Measurements from ENCODE around the gene LARGE1. TPM values are rescaled to one million over a fixed set of nuclear protein-coding genes. Genes with fewer than 3 reads are reported as not detected.

LARGE1 gene
- total and polyA plus RNA-seq, 2 of the 8 experiments (the other 6 are each of a cell fraction or from before 2014, with no cell fraction given): 43.7 to 83.0 TPM

- H3K79me1 ChIP-seq (ENCODE audit: low read depth, low read length): no peaks in the 10 kb centered on the region
- FAIRE-seq: no peak
- H3K23me2 ChIP-seq (ENCODE audit: low read depth, low read length): 0 out of 2 replicates have a peak, but pooled peaks cover 3% of the 10 kb centered on the region
- POLR2A ChIA-PET (ENCODE audit: partially characterized antibody): no interaction called here
- no peak overlapping the region for H3K27ac ChIP-seq (ENCODE audit: low read depth, low read length)
- H4K5ac ChIP-seq (ENCODE audit: insufficient read length, low read depth, low read length): no peak overlapping the region
- no peak overlapping the region for H4K91ac ChIP-seq (replicated peaks; ENCODE audit: insufficient read length, low read length)
- no peak overlapping the region for H3K18ac ChIP-seq (ENCODE audit: extremely low read depth, low read length)
- no peak overlapping the region for H3K4ac ChIP-seq (replicated peaks; ENCODE audit: insufficient read length, low read depth, low read length)
- no peak overlapping the region for H2BK5ac ChIP-seq (ENCODE audit: low read depth, low read length)
- H3K9me3 ChIP-seq (ENCODE audit: insufficient read depth in 2 of 2, low read depth in 1 of 2, low read length in 1 of 2): no peaks in the 10 kb centered on the region
- no peak overlapping the region for H2BK12ac ChIP-seq (ENCODE audit: low read depth, low read length)
- no peak overlapping the region for H2BK20ac ChIP-seq (ENCODE audit: low read length)
- DNase-seq (ENCODE audit: low read depth in 1 of 2, low spot score in 2 of 2): no peak
- no peak overlapping the region for H2AK5ac ChIP-seq (ENCODE audit: low read depth, low read length)
- H2AFZ ChIP-seq (ENCODE audit: low read length): no peak overlapping the region
- peaks cover 0 to 4% (median 0%) of the 10 kb centered on the region in 4 experiments; a peak in 4 of 8 replicates for H3K36me3 ChIP-seq (ENCODE audit: control insufficient read depth in 2 of 4, insufficient read depth in 4 of 4, low read length in 3 of 4)
- H3K4me1 ChIP-seq (replicated peaks in 1 of 4; ENCODE audit: control insufficient read depth in 3 of 4, insufficient read depth in 4 of 4, low read length in 3 of 4): no peaks in the 10 kb centered on the region
- no peak overlapping the region for H3K56ac ChIP-seq (replicated peaks; ENCODE audit: insufficient read length, low read depth, low read length)
- no peak overlapping the region for H3K4me2 ChIP-seq (ENCODE audit: insufficient read depth in 1 of 2, low read depth in 2 of 2, low read length in 2 of 2)
- peaks cover 15 to 19% of the 10 kb centered on the region in 2 experiments for H4K20me1 ChIP-seq (replicated peaks in 1 of 2; ENCODE audit: control insufficient read depth in 1 of 2, insufficient read depth in 2 of 2, low read length in 2 of 2)
- peaks cover 0 to 9% (median under 1%) of the 10 kb centered on the region in 4 experiments; a peak in 2 of 7 replicates for H3K27me3 ChIP-seq (replicated peaks in 1 of 4; ENCODE audit: control insufficient read depth in 3 of 4, extremely low read depth in 1 of 4, insufficient read depth in 3 of 4, low read length in 3 of 4)
- H3K4me3 ChIP-seq (ENCODE audit: extremely low read depth in 1 of 4, insufficient read depth in 2 of 4, low read depth in 3 of 4, low read length in 4 of 4): no peak overlapping the region
- H3K14ac ChIP-seq (ENCODE audit: insufficient read length): no peak overlapping the region
- H4K8ac ChIP-seq (ENCODE audit: extremely low read depth, insufficient read depth, low read length): no peak overlapping the region
- WGBS, 2 experiments (ENCODE audit: extremely low coverage in 1 of 2, insufficient coverage in 1 of 2, insufficient read length in 1 of 2, insufficient replicate concordance in 2 of 2, low coverage in 1 of 2, low lambda C conversion rate in 2 of 2, missing lambda C conversion rate in 1 of 2): 89% methylated on average over 1 of the region's 1 CpG; no CpG with 5 or more reads in 1 of the 2 experiments
- H3K23ac ChIP-seq (ENCODE audit: insufficient read length): no peak overlapping the region
- H2BK15ac ChIP-seq (ENCODE audit: low read length): no peak overlapping the region
- no peak overlapping the region for H3K9ac ChIP-seq (replicated peaks in 1 of 4; ENCODE audit: extremely low read depth in 1 of 4, low read depth in 3 of 4, low read length in 3 of 4)
- H3K79me2 ChIP-seq (ENCODE audit: control insufficient read depth in 1 of 2, insufficient read depth in 2 of 2, low read length in 2 of 2): peaks cover 0 to 3% of the 10 kb centered on the region in 2 experiments; a peak in 2 of 4 replicates
- CTCF ChIA-PET (ENCODE audit: partially characterized antibody): interaction anchor here (1.6 kb wide), 1 partner anchor 456 kb away, joined by 3 read pairs; no protein-coding TSS in a partner anchor
- H2BK120ac ChIP-seq (replicated peaks; ENCODE audit: low read depth, low read length): no peak overlapping the region
- no peak for TF ChIP-seq ATF2 (IDR thresholded peaks at IDR 0.05; ENCODE audit: low read length)
- TF ChIP-seq EZH2 (IDR thresholded peaks at IDR 0.05; ENCODE audit: low read depth, low read length, severe bottlenecking): no peak
- TF ChIP-seq CBX8 (IDR thresholded peaks at IDR 0.05; ENCODE audit: borderline replicate concordance, low read depth, low read length): no peak
- TF ChIP-seq GTF2F1 (IDR thresholded peaks at IDR 0.05; ENCODE audit: borderline replicate concordance, low read depth, low read length): no peak
- no peak for TF ChIP-seq GABPA (IDR thresholded peaks at IDR 0.05; ENCODE audit: borderline replicate concordance, insufficient read depth, low read length)
- no peak for TF ChIP-seq CTBP2 (IDR thresholded peaks at IDR 0.05; ENCODE audit: borderline replicate concordance, insufficient read depth, insufficient read length, low read length)
- TF ChIP-seq KDM1A (IDR thresholded peaks at IDR 0.05; ENCODE audit: borderline replicate concordance, low read length): no peak
- no peak for TF ChIP-seq PHF8 (conservative IDR thresholded peaks at IDR 0.05; ENCODE audit: low read depth, low read length)
- no peak for TF ChIP-seq EGR1 (IDR thresholded peaks at IDR 0.05; ENCODE audit: borderline replicate concordance, low read depth, low read length)
- TF ChIP-seq FOSL1 (IDR thresholded peaks at IDR 0.05; ENCODE audit: insufficient read depth, low read depth, low read length): no peak
- no peak for TF ChIP-seq E2F6 (IDR thresholded peaks at IDR 0.05)
These were observed 321.5 kb downstream of the LARGE1 start for GRCh38 chr22:33598821-33599220.
